Testis (tissue), 3 donors: ENCODE data around the gene ETHE1. TPM values are rescaled to one million over a fixed set of nuclear protein-coding genes. Genes with fewer than 3 reads are reported as not detected.
"Not testable (repeated sequence)": the region's sequence is repeated elsewhere in the genome, so short reads cannot be mapped to it uniquely, and the experiment has no call there.

Experiments used
- DNase-seq: peaks from one replicate; pipeline ENCODE4 v3.0.0-alpha.2; 2019
- H3K27ac ChIP-seq, 2 donors: fragments of 200-600 bp; sonication (generic); one replicate each; pipeline ENCODE4 v1.5.1; 2019
- H3K27me3 ChIP-seq: fragments of 200-600 bp; sonication (generic); one replicate; pipeline ENCODE4 v1.5.1; 2019
- H3K36me3 ChIP-seq: fragments of 200-600 bp; sonication (generic); one replicate; pipeline ENCODE4 v1.5.1; 2017; ENCODE audit warnings: low read depth; ENCODE audit errors: missing control alignments
- H3K4me1 ChIP-seq: fragments of 200-600 bp; sonication (generic); one replicate; pipeline ENCODE4 v1.5.1; 2019
- H3K4me3 ChIP-seq, 2 donors: fragments of 200-600 bp; sonication (generic); one replicate each; pipeline ENCODE4 v1.5.1; 2017 to 2019
- H3K9me3 ChIP-seq: fragments of 200-600 bp; sonication (generic); one replicate; pipeline ENCODE4 v1.5.1; 2017
- CTCF ChIP-seq, 3 experiments: fragments of 450-650 bp in 2 of 3; fragments of 200-600 bp in 1 of 3; sonication (generic) in 1 of 3; IDR thresholded peaks; one replicate each; pipeline ENCODE4 v1.5.1; 2016 to 2019; ENCODE audit warnings: antibody characterized with exemption in 3 of 3, mild to moderate bottlenecking in 2 of 3, moderate library complexity in 1 of 3
- POLR2A ChIP-seq: fragments of 450-650 bp; IDR thresholded peaks from one replicate; pipeline ENCODE4 v1.6.1; 2017; ENCODE audit warnings: antibody characterized with exemption, mild to moderate bottlenecking, moderate library complexity
- WGBS, 2 donors: methylation state at CpG; one replicate each; pipeline ENCODE4 v1.1.5; 2018; 5-methylcytosine and 5-hydroxymethylcytosine counted together
- intact Hi-C: fragments of 100-400 bp; cut with DNase I; formaldehyde crosslinking; loops from one replicate; pipeline ENCODE4 v1.15.1; 2023; ENCODE audit warnings: low total_unique reads
- polyA plus RNA-seq: library from polyadenylated mRNA; stranded (reverse); fragments of 350-450 nt; fragmentation: Illumina TruSeq; extraction: RNeasy Lipid Tissue Mini Kit (QIAGEN cat#74804); gene quantifications from one replicate; pipeline ENCODE4 v1.2.3, GENCODE V29; 2014; ENCODE audit warnings: low read depth, low replicate concordance; ENCODE audit not compliant: insufficient read depth
- total RNA-seq, 2 donors: library from RNA; depleted of rRNA; stranded (reverse); fragments of >200 nt; gene quantifications; one replicate each; pipeline ENCODE4 v1.2.3, GENCODE V29; 2016

Gene ETHE1
- total and polyA plus RNA-seq, 3 donors from 2014 or later: 11.2 to 13.1 (median 11.5) TPM

- WGBS, 2 donors: 88 to 94% methylated on average over 4 of the region's 4 CpGs
- Histone ChIP-seq H3K27me3 (no peaks in the 10 kb centered on the region), H3K27ac (no peak overlapping the region), H3K4me3 (no peak overlapping the region), H3K36me3 (no peaks in the 10 kb centered on the region), H3K4me1 (no peaks in the 10 kb centered on the region), H3K9me3 (no peaks in the 10 kb centered on the region)
- DNase-seq: no peak
- TF ChIP-seq POLR2A (no peak), CTCF (IDR thresholded peaks at IDR 0.05) (no peak)
- intact Hi-C loops: no loop called here
Measured at GRCh38 chr19:43553656-43554055, 26.7 kb upstream of the ETHE1 start.

- no peak for DNase-seq
- TF ChIP-seq CTCF (IDR thresholded peaks at IDR 0.05): no peak
- TF ChIP-seq POLR2A: no peak
- H3K9me3 ChIP-seq: no peaks in the 10 kb centered on the region
- H3K36me3 ChIP-seq: no peaks in the 10 kb centered on the region
- H3K27ac ChIP-seq: no peak overlapping the region
- H3K27me3 ChIP-seq: no peaks in the 10 kb centered on the region
- H3K4me3 ChIP-seq: no peak overlapping the region
- H3K4me1 ChIP-seq: no peaks in the 10 kb centered on the region
- WGBS, 2 donors: 100% methylated on average over 2 to 3 of the region's 3 CpGs
- intact Hi-C loops: no loop called here
Measured at GRCh38 chr19:43552616-43553015, 25.6 kb upstream of the ETHE1 start.

GRCh38 chr19:43552198-43552450 is 25.1 kb upstream of the ETHE1 start:
- TF ChIP-seq CTCF (IDR thresholded peaks at IDR 0.05) (no peak), POLR2A (no peak)
- H3K36me3 ChIP-seq: no peaks in the 10 kb centered on the region
- H3K27me3 ChIP-seq: no peaks in the 10 kb centered on the region
- WGBS, 2 donors: 84 to 93% methylated on average over 3 of the region's 3 CpGs
- no peak overlapping the region for H3K27ac ChIP-seq
- no peaks in the 10 kb centered on the region for H3K9me3 ChIP-seq
- H3K4me3 ChIP-seq: no peak overlapping the region
- intact Hi-C loops: no loop called here
- H3K4me1 ChIP-seq: no peaks in the 10 kb centered on the region
- no peak for DNase-seq

- no peak overlapping the region for H3K4me3 ChIP-seq
- H3K36me3 ChIP-seq: no peaks in the 10 kb centered on the region
- H3K9me3 ChIP-seq: no peaks in the 10 kb centered on the region
- intact Hi-C loops: no loop called here
- no peaks in the 10 kb centered on the region for H3K4me1 ChIP-seq
- no peak overlapping the region for H3K27ac ChIP-seq
- no peaks in the 10 kb centered on the region for H3K27me3 ChIP-seq
- WGBS, 2 donors: 91 to 92% methylated on average over 20 to 23 of the region's 23 CpGs
- TF ChIP-seq POLR2A (no peak), CTCF (IDR thresholded peaks at IDR 0.05) (no peak)
- DNase-seq: no peak
Measured at GRCh38 chr19:43551399-43552197, 24.6 kb upstream of the ETHE1 start.

GRCh38 chr19:43548706-43549105 is 21.7 kb upstream of the ETHE1 start:
- WGBS, 2 donors: 90 to 93% methylated on average over 2 of the region's 2 CpGs
- no peaks in the 10 kb centered on the region for H3K36me3 ChIP-seq
- H3K4me3 ChIP-seq: no peak overlapping the region
- no peaks in the 10 kb centered on the region for H3K27me3 ChIP-seq
- TF ChIP-seq POLR2A (no peak), CTCF (IDR thresholded peaks at IDR 0.05) (no peak)
- no peak for DNase-seq
- intact Hi-C loops: no loop called here
- no peaks in the 10 kb centered on the region for H3K4me1 ChIP-seq
- H3K9me3 ChIP-seq: no peaks in the 10 kb centered on the region
- H3K27ac ChIP-seq: no peak overlapping the region

GRCh38 chr19:43547926-43548325 is 20.9 kb upstream of the ETHE1 start:
- H3K4me1 ChIP-seq, H3K4me3 ChIP-seq, H3K27me3 ChIP-seq, intact Hi-C loops, H3K27ac ChIP-seq, DNase-seq, H3K36me3 ChIP-seq, H3K9me3 ChIP-seq: not testable (repeated sequence)
- WGBS, 2 donors: 89 to 95% methylated on average over 3 to 12 of the region's 24 CpGs
